Upper lobe of right lung (tissue), 1 donor: Measurements from ENCODE around the gene PTPRR. TPM values are rescaled to one million over a fixed set of nuclear protein-coding genes. Genes with fewer than 3 reads are reported as not detected.

Source experiments
- ATAC-seq: fragments of 200-7000 bp; cut with Tn5 transposase; one replicate; pipeline ENCODE4 v1.9.1; 2020; ENCODE audit warnings: mild to moderate bottlenecking, moderate library complexity
- DNase-seq: peaks from one replicate; pipeline ENCODE4 v3.0.0-alpha.2; 2020
- H3K27ac ChIP-seq: fragments of 200-600 bp; one replicate; pipeline ENCODE4 v1.8.0; 2022
- H3K27me3 ChIP-seq: fragments of 200-600 bp; one replicate; pipeline ENCODE4 v1.8.0; 2022; ENCODE audit warnings: mild to moderate bottlenecking
- H3K36me3 ChIP-seq: fragments of 200-600 bp; one replicate; pipeline ENCODE4 v1.8.0; 2022
- H3K4me1 ChIP-seq: fragments of 200-600 bp; one replicate; pipeline ENCODE4 v1.8.0; 2022
- H3K4me3 ChIP-seq: fragments of 200-600 bp; one replicate; pipeline ENCODE4 v1.8.0; 2022; ENCODE audit warnings: mild to moderate bottlenecking
- H3K9me3 ChIP-seq: fragments of 200-600 bp; one replicate; pipeline ENCODE4 v1.8.0; 2022
- intact Hi-C: fragments of 100-400 bp; cut with DNase I; formaldehyde crosslinking; loops from one replicate; pipeline ENCODE4 v1.11.0; 2022
- total RNA-seq: library from RNA; stranded (reverse); fragmentation: NEBNext Ultra II Directional; extraction: Animal tissue kit (Norgen Biotek cat#: 25700); gene quantifications from one replicate; pipeline ENCODE4 v1.2.1, GENCODE V29; 2021
- TF ChIP-seq, protein P1 (sequence below): fragments of 200-600 bp; IDR thresholded peaks from one replicate; pipeline ENCODE4 v1.8.0; 2022; ENCODE audit warnings: antibody characterized with exemption
- donor health status: DM: no; HTN: yes; CAD: no; lungs with severe emphysema.

The PTPRR gene
- total RNA-seq, 1 donor from 2014 or later = 5.1 TPM

DNA sequence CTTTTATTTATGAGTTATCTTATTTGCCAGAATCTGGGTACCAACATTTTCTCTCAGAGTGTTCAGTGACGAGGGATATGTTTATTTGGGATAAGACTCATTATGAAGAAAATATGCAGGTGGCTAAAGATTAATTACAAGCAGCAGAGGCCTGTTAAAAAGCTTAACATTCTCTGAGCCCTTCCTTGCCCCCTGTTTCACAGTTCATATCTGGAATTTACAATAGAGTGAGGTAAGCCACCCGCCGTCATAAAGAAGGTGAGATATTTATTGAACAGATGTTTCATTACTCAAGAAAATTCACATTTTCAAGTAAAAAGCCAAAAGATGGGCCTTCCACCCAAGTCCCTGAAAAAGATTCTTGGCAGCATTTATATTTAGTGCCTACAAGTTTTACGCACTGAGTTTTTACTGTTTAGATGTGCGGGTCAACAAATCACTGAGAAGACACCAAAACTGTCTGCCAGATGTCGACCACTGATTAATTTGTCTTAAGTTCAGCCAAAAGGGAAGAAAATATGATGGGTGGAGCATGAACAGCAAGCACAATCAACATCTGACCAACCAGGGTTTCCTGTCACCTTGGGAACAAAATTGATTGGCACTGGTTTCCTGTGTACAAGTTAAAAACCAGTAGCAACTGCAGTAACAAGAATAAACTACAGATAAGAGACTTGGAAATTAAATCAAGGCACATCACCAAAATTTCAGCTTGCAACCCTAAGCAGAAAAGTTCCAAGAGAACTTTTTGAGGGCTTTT is 197.8 kb downstream of the PTPRR start:
- H3K27me3 ChIP-seq = peaks cover 7% of the 10 kb centered on the region
- H3K4me3 ChIP-seq = no peak overlapping the region
- H3K27ac ChIP-seq = peak overlapping the region; percentile 78
- intact Hi-C loops = no loop called here
- no peaks in the 10 kb centered on the region for H3K36me3 ChIP-seq
- TF ChIP-seq, protein P1, sequence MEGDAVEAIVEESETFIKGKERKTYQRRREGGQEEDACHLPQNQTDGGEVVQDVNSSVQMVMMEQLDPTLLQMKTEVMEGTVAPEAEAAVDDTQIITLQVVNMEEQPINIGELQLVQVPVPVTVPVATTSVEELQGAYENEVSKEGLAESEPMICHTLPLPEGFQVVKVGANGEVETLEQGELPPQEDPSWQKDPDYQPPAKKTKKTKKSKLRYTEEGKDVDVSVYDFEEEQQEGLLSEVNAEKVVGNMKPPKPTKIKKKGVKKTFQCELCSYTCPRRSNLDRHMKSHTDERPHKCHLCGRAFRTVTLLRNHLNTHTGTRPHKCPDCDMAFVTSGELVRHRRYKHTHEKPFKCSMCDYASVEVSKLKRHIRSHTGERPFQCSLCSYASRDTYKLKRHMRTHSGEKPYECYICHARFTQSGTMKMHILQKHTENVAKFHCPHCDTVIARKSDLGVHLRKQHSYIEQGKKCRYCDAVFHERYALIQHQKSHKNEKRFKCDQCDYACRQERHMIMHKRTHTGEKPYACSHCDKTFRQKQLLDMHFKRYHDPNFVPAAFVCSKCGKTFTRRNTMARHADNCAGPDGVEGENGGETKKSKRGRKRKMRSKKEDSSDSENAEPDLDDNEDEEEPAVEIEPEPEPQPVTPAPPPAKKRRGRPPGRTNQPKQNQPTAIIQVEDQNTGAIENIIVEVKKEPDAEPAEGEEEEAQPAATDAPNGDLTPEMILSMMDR = no peak
- DNase-seq (no peak), ATAC-seq (peak; percentile 42)
- H3K4me1 ChIP-seq = peaks cover 8% of the 10 kb centered on the region
- H3K9me3 ChIP-seq = no peaks in the 10 kb centered on the region

DNA sequence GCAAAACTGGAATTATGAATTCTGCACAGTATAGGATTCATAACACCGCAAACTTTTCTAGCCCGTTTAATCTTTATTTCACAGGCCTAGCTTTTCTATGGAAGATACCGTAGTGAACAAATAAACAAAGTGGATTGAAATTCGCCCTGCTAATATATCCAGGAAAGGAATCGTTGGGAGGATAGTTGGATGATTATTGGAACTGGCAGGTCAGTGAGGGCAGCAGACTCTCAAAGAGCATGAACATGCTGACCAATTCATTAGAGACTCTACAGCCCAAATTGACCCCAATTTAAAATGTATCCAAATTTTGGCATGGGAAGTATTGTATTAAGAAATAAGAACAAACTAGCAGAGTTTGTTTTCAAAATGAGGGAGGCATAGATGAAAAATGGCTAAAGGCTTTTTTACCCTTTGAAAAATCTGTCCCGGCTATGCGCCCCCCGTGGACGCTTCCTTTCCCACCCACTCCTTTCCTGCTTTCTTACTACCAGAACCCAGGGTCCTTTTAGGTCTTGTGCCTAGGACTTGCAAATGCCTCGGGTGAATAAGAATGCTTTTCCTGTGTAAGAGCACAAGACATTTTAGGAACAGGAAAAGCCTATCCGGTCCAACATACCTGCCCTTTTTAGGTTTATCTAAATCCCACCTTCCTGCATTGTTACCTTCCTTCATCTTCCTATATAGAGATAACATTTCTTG is 198.7 kb downstream of the PTPRR start:
- peak; percentile 39 for ATAC-seq

DNA sequence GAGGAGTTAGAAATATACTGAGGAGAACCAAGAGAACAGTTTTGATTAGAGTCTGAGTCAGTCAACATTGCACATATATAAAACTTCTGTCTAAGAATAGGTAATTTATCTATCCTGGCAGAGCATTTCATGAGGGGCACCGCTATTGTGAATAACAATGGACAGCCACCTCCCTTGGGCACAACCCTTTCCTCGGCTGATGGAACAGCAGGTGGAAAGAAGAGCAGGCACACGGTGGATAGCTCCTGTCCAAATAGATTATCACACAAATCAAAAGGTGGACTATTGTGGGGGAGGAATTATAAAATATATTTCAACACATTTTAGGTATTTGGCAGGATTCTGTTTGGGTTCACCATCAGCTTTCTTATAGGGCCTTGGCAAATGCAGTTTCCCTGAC is 199.3 kb downstream of the PTPRR start:
- intact Hi-C loops = no loop called here
- no peaks in the 10 kb centered on the region for H3K36me3 ChIP-seq
- TF ChIP-seq, protein P1 = no peak
- DNase-seq = no peak
- H3K27ac ChIP-seq = peak overlapping the region; percentile 78
- H3K4me1 ChIP-seq = peaks cover 8% of the 10 kb centered on the region
- no peaks in the 10 kb centered on the region for H3K9me3 ChIP-seq
- H3K27me3 ChIP-seq = peaks cover 11% of the 10 kb centered on the region
- no peak for ATAC-seq
- no peak overlapping the region for H3K4me3 ChIP-seq

More for the DNA sequence above, 198.7 kb downstream of the PTPRR start:
- no peaks in the 10 kb centered on the region for H3K36me3 ChIP-seq
- H3K27me3 ChIP-seq = peaks cover 8% of the 10 kb centered on the region
- H3K4me3 ChIP-seq = no peak overlapping the region
- H3K27ac ChIP-seq = peak overlapping the region; percentile 78
- no peaks in the 10 kb centered on the region for H3K9me3 ChIP-seq
- TF ChIP-seq, protein P1 = no peak
- DNase-seq = no peak
- peaks cover 8% of the 10 kb centered on the region for H3K4me1 ChIP-seq
- intact Hi-C loops = no loop called here

- Histone ChIP-seq H3K9me3 (no peaks in the 10 kb centered on the region), H3K4me3 (peak overlapping the region; percentile 34), H3K36me3 (no peaks in the 10 kb centered on the region), H3K4me1 (peaks cover 8% of the 10 kb centered on the region), H3K27me3 (peaks cover 11% of the 10 kb centered on the region), H3K27ac (peak overlapping the region; percentile 70)
- TF ChIP-seq, protein P1 = peak; percentile 87
- ATAC-seq (peak; percentile 81), DNase-seq (peak; percentile 67)
- intact Hi-C loops = loop anchor here (10.0 kb wide), 1 partner anchor 125 kb away; no protein-coding TSS in a partner anchor
These were observed 200.7 kb downstream of the PTPRR start for GRCh38 chr12:70719672-70720420.

DNA sequence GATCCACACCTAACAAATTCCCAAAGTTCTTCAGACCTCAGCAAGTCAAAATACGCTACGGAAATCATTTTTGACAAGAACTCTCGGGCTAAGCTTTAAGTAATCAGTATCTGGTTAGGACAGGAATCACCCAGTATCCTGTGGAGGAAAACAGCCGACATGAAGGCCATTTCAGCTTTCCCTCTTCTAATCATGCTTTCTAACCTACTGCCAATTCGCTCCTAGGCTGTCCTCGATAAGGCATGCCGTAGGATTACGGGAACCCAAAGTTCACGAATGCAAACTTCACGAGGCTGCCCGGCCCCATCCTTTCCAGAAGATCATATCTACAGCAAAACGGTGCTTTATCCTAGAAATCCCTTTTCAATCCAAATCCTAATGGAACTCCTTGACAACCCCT is 201.5 kb downstream of the PTPRR start:
- H3K36me3 ChIP-seq = no peaks in the 10 kb centered on the region
- H3K4me3 ChIP-seq = peak overlapping the region; percentile 34
- H3K27ac ChIP-seq = peak overlapping the region; percentile 70
- TF ChIP-seq, protein P1 = no peak
- ATAC-seq = peak; percentile 17
- peaks cover 11% of the 10 kb centered on the region for H3K27me3 ChIP-seq
- peaks cover 8% of the 10 kb centered on the region for H3K4me1 ChIP-seq
- no peaks in the 10 kb centered on the region for H3K9me3 ChIP-seq
- no peak for DNase-seq
- intact Hi-C loops = loop anchor here (10.0 kb wide), 1 partner anchor 124 kb away; no protein-coding TSS in a partner anchor
